ENCODE results near the gene PDE10A. TPM values are rescaled to one million over a fixed set of nuclear protein-coding genes. Genes with fewer than 3 reads are reported as not detected.

Gene PDE10A
- total RNA-seq (under 1 TPM in 1 of 2 donors, not detected in 1; 0.20 TPM), total RNA-seq (0.23 reads per million in 2 donors)

DNA sequence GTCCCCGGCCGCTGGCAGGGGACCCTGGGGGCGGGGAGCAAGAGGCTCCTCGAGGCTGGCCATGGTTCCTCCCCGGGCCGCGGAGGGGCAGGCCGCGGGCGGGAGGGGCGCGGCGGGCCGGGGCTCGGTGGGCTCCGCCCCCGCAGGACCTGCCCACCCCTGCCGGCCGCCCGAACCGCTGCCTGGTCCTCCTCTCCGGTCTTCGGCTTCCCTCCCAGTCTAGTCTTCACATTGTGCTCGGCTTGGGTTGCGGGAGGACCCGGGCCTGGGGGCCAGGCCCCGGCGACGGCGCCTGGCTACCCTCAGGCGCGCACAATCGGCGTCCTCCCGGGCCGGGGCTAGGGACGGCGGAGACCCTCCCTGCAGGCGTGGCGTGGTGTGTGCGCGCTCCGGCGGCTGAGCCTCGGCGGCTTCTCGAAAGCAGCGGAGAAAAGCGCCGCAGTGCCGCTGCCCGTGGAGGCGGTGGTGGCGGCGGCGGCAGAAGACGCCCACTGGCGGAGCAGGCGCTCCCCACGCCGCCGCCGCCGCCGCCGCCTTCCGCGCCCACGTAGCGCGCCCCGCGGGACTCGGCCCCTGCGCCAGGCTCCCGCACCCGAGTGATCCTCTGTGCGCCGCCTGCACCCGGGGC is at the start of gene PDE10A:
Gene PDE10A, minus strand, starts transcription at position 493 of the 628 bp plus-strand sequence. Its CDS starts 430 bp downstream, at position 63.
- no peaks in the 10 kb centered on the region for H3K9me3 ChIP-seq (ENCODE audit: control insufficient read depth, low read length, poor library complexity, severe bottlenecking)
- Mint-ChIP-seq H3K27me3 (peaks cover 50% of the 10 kb centered on the region), H3K4me3 (peak within 1 kb of the TSS; percentile 62), H3K36me3 (ENCODE audit: low read depth) (peaks cover 5% of the 10 kb centered on the region), H3K27ac (no peak within 1 kb of the TSS), H3K4me1 (peaks cover 8% of the 10 kb centered on the region)
- peak; percentile 32 for ATAC-seq
- no peak for DNase-seq

DNA sequence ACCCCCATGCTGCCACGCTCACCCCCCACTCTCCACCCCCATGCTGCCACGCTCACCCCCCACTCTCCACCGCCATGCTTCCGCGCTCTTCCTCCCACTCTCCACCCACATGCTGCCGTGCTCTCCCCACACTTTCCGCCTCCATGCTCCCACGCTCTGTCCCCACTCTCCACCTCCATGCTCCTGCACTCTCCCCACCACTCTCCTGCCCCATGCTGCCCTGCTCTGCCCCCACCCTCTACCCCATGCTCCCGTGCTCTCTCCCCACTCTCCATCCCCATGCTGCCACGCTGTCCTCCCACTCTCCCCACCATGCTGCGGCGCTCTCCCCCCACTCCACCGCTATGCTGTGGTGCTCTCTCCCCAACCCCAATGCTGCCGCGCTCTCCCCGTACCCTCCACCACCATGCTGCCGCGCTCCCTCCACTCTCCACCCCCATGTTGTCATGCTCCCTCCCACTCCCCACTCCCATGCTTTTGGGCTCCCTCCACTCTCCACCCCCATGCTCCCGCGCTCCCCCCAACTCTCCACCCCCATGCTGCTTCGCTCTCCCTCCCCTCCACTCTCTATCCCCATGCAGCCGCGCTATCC is 46.0 kb upstream of the PDE10A start:
- ATAC-seq = no peak
- H3K36me3 Mint-ChIP-seq (ENCODE audit: low read depth) = no peaks in the 10 kb centered on the region
- DNase-seq = no peak

DNA sequence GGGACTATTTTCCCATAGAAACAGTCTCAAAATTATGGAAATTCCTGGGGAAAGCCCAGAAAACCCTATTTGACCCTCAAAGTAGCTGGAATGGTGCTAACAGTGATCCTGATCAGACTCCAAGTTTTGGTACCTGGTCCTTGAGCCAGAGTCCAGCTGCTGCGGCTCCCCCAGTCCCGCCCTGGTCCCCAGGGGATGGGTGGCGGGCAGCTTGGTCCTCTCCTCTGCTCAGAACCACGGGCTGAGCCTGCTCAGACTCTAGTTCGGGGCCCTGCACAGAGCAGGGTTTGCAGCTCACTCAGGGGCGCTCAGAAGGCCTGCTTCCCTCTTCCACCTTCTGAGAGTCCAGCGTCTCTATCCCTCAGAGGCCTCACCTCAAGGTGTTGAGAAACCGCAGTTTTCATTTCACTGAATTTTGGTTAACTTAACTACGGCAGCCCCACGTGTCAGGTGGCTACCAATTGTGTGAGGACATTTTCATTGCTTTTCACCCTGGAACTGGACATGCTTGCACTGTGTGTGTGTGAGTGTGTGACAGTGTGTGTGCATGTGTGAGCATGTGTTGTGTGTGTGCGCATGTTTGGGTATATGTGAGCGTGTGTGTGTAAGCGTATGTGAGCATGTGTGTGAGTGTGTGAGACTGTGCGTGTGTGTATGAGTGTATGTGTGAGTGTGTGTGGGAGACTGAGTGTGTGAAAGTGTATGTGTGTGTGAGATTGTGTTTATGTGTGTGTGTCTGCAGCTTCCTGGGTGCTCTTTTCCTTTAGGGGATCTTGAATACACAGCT is 44.2 kb upstream of the PDE10A start:
- Mint-ChIP-seq H3K4me1 (no peaks in the 10 kb centered on the region), H3K27me3 (peaks cover 4% of the 10 kb centered on the region), H3K4me3 (no peak overlapping the region), H3K27ac (no peak overlapping the region), H3K36me3 (ENCODE audit: low read depth) (no peaks in the 10 kb centered on the region)
- no peak for DNase-seq
- H3K9me3 ChIP-seq (ENCODE audit: control insufficient read depth, low read length, poor library complexity, severe bottlenecking) = no peaks in the 10 kb centered on the region
- no peak for ATAC-seq

More for the DNA sequence above, 46.0 kb upstream of the PDE10A start:
- no peaks in the 10 kb centered on the region for H3K9me3 ChIP-seq (ENCODE audit: control insufficient read depth, low read length, poor library complexity, severe bottlenecking)
- no peak overlapping the region for H3K4me3 Mint-ChIP-seq
- H3K27ac Mint-ChIP-seq = no peak overlapping the region
- H3K27me3 Mint-ChIP-seq = peaks cover 10% of the 10 kb centered on the region
- H3K4me1 Mint-ChIP-seq = no peaks in the 10 kb centered on the region

DNA sequence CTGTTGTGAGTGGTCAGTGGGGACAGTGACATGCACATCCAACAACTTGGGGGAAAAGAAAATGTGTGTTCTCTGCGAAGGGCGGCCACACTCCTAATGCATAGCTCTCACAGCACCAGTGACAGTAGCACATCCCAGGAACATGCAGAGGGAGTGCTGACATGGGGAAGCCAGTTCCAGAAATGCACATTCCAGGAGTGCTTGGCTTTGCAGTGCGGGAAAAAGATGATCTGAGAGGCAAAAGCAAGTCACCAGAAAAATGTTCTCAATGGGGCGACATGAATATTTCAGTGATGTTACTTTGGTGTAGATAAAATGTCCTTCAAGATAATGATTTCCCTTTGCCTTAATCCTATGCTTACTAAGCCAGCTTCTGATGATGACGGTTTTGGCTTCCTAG is 42.9 kb upstream of the PDE10A start:
- Mint-ChIP-seq H3K4me3 (no peak overlapping the region), H3K27me3 (peaks cover 4% of the 10 kb centered on the region), H3K27ac (no peak overlapping the region), H3K4me1 (no peaks in the 10 kb centered on the region), H3K36me3 (ENCODE audit: low read depth) (no peaks in the 10 kb centered on the region)
- DNase-seq = no peak
- ATAC-seq = no peak
- H3K9me3 ChIP-seq (ENCODE audit: control insufficient read depth, low read length, poor library complexity, severe bottlenecking) = no peaks in the 10 kb centered on the region

DNA sequence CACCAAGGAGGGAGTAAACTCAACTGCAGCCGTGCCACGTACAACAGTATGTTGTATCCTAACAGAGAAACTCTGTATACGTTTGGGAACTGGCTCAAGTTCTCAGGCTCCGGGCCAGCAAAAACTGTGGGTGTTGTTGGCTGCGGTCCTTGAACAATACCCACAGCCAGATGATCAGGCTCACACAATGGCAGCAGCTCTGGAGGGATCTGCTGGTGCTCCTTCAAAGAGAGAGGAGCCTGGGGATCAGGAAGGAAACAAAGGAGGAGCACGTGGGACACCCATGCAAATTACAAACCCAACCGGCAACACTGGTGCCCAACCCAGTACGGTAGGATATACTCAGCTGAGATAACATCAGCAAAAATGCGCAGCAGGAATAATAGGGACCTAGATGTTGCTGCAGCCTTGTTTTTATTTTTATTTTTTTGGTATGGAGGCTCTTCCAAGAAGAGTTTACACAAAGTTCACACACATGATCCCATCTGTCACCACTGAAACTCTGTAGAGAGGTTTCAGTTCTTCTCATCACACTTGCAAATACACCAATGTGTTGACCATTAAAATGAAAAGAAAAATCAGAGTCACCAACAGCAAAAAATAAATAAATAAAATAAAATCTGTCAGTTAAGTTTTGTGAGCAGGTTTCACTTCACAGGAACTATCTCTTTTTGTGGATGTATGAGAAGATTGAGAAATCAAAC is 41.2 kb upstream of the PDE10A start:
- ATAC-seq (no peak), DNase-seq (no peak)
- Mint-ChIP-seq H3K4me1 (no peaks in the 10 kb centered on the region), H3K36me3 (ENCODE audit: low read depth) (no peaks in the 10 kb centered on the region), H3K27ac (no peak overlapping the region), H3K4me3 (no peak overlapping the region), H3K27me3 (peaks cover 4% of the 10 kb centered on the region)
- H3K9me3 ChIP-seq (ENCODE audit: control insufficient read depth, low read length, poor library complexity, severe bottlenecking) = no peaks in the 10 kb centered on the region

DNA sequence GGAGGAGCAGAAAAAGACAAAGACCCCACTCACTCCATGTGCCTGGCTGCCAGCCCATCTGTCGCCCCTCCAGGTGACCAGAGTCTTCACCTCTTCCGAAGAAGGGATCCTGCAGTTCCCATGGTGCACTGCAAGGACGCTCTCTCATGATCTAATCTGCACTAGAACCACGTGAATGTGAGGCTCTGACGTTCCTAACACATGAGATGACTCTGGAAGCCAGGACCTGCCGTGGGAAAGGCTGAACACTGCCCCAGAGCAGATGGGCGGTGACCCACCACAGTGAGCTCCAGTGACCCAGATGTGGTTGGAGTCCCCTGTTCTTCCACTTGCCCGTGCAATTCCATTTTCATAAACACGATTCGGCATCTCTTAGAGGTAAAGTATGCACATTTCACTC is 39.6 kb upstream of the PDE10A start:
- no peaks in the 10 kb centered on the region for H3K36me3 Mint-ChIP-seq (ENCODE audit: low read depth)
- H3K4me1 Mint-ChIP-seq = no peaks in the 10 kb centered on the region
- no peak for ATAC-seq
- H3K4me3 Mint-ChIP-seq = no peak overlapping the region
- H3K27me3 Mint-ChIP-seq = peaks cover 4% of the 10 kb centered on the region
- no peak overlapping the region for H3K27ac Mint-ChIP-seq
- no peaks in the 10 kb centered on the region for H3K9me3 ChIP-seq (ENCODE audit: control insufficient read depth, low read length, poor library complexity, severe bottlenecking)
- DNase-seq = no peak

DNA sequence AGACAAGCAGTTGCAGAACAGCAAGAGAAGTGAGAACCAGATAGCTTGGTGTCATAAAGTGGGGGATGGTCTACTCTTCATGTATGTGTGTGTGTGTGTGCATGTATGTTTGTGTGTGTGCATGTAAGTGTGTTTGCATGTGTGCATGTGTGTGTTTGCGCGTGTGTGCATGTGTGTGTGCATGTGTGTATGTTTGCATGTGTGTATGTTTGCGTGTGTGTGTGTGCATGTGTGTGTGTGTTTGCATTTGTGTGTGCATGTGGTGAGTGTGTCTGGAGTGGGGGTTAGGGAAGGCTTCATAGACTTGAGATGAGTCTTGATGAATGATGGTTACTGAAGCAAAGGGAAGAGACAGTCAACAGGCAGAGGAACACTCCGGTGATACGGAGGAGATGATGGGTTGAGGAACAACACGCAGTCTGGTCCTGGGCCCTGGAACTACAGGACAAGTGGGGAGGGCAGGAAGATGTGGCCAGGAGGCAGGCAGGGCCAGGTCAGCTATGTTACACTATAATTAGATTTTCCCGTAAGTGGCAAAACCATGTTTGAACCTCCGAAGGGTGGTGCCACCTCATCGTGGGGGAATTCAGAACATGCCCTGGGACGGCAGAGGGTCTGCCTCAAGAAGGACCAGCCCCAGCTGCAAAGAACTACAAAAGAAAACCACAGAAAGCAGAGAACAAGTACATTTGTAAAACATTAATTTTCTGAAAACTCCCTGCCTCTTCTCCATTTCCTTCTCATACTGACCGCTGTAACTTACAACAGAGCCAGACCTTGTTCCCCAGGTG is 38.7 kb upstream of the PDE10A start:
- Mint-ChIP-seq H3K27me3 (peaks cover 4% of the 10 kb centered on the region), H3K27ac (no peak overlapping the region), H3K4me1 (no peaks in the 10 kb centered on the region), H3K4me3 (no peak overlapping the region), H3K36me3 (ENCODE audit: low read depth) (no peaks in the 10 kb centered on the region)
- DNase-seq = no peak
- no peak for ATAC-seq
- no peaks in the 10 kb centered on the region for H3K9me3 ChIP-seq (ENCODE audit: control insufficient read depth, low read length, poor library complexity, severe bottlenecking)

DNA sequence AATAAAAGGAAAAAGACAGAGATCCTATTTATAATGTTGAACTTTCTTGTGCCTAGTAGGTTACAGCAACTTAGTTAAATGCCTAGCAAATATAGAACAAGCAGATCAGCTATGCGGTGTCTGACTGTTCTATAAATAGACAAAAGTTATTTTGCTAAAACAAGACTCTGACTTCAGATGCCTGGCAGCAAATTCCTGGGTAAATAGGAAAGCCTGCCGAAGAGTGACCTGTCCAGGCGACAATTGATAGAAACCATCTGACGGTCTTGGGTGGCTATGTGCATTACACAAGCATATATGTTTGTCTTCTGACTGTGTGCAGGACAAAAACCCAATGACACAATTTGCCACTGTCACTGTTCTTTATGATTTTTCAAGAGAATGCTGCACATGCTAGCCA is 38.0 kb upstream of the PDE10A start:
- no peaks in the 10 kb centered on the region for H3K9me3 ChIP-seq (ENCODE audit: control insufficient read depth, low read length, poor library complexity, severe bottlenecking)
- H3K4me1 Mint-ChIP-seq = no peaks in the 10 kb centered on the region
- DNase-seq = no peak
- no peak for ATAC-seq
- no peak overlapping the region for H3K27ac Mint-ChIP-seq
- no peaks in the 10 kb centered on the region for H3K36me3 Mint-ChIP-seq (ENCODE audit: low read depth)
- no peak overlapping the region for H3K4me3 Mint-ChIP-seq
- peaks cover 4% of the 10 kb centered on the region for H3K27me3 Mint-ChIP-seq

DNA sequence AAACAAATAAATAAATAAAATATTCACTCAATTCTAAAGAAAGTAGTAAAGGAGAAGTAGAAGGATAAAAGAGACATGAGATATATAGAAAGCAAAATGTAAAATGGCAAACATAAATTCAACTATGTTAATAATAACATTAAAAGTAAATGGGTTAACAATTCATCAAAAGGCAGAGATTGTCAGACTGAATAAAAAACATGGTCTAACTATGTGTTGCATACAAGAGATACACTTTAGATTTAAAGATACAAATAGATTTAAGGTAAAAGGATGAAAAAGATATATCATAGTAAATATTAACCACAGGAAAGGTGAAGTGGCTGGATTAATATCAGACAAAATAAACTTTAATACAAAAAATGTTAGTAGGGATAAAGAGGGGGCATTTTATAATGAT is 35.8 kb upstream of the PDE10A start:
- ATAC-seq = no peak
- Mint-ChIP-seq H3K4me1 (no peaks in the 10 kb centered on the region), H3K27me3 (no peaks in the 10 kb centered on the region), H3K27ac (no peak overlapping the region), H3K4me3 (no peak overlapping the region), H3K36me3 (ENCODE audit: low read depth) (no peaks in the 10 kb centered on the region)
- no peaks in the 10 kb centered on the region for H3K9me3 ChIP-seq (ENCODE audit: control insufficient read depth, low read length, poor library complexity, severe bottlenecking)
- DNase-seq = no peak

DNA sequence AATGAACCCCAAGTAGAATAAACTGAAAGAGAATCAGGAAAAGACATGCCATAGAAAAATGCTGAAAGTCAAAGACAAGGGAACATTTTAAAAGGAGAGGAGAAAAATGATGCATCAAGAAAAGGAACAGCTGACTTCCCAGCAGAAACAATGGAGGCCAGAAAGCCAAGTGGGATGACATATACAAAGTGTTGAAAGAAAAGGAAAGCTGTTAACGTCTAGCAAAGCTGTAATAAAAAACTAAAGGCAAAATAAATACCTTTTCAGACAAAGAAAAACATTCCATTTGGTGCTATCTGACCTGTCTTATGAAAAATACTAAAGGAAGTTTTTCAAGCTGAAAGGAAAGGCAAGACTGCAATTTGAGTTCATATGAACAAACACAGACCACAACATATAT is 34.1 kb upstream of the PDE10A start:
- no peaks in the 10 kb centered on the region for H3K36me3 Mint-ChIP-seq (ENCODE audit: low read depth)
- H3K27ac Mint-ChIP-seq = no peak overlapping the region
- H3K9me3 ChIP-seq (ENCODE audit: control insufficient read depth, low read length, poor library complexity, severe bottlenecking) = no peaks in the 10 kb centered on the region
- no peak for DNase-seq
- no peaks in the 10 kb centered on the region for H3K27me3 Mint-ChIP-seq
- no peak overlapping the region for H3K4me3 Mint-ChIP-seq
- H3K4me1 Mint-ChIP-seq = no peaks in the 10 kb centered on the region
- no peak for ATAC-seq

DNA sequence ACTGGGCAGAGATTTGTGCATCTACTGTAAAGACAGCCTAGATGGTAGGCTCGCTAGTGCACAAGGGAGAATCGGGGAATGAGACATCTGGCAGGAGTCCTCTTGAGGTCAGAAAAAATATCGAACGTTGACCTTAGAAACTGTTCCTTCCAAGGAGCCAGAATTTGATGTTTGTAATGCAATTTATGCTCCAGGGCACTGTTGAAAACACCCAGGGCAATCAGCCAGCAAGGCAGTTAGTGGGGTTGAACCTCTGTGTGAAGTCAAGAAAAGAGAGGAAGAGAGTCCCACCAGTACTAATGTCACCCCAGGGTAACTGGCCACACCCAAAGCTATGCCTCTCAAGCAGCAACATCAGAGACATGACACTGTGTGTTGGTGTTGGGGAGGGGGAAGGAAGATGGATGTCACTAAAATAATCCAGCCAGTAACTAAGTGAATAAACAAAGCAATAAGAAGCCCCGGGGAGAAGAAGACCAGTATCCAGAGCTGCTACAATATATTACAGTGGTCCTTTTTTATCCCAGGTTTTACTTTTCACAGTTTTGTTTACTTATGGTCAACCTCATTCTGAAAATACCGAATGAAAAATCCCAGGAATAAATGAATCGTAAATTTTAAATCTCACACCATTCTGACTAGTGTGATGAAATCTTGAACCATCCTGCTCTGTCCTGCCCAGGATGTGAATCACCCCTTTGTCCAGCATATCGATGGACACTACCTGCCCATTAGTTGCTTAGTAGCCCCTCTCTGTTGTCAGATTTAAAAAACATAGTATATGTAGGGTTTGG is 32.9 kb upstream of the PDE10A start:
- Mint-ChIP-seq H3K36me3 (ENCODE audit: low read depth) (no peaks in the 10 kb centered on the region), H3K27ac (no peak overlapping the region), H3K4me1 (no peaks in the 10 kb centered on the region), H3K4me3 (no peak overlapping the region), H3K27me3 (no peaks in the 10 kb centered on the region)
- no peaks in the 10 kb centered on the region for H3K9me3 ChIP-seq (ENCODE audit: control insufficient read depth, low read length, poor library complexity, severe bottlenecking)
- no peak for ATAC-seq
- DNase-seq = no peak

DNA sequence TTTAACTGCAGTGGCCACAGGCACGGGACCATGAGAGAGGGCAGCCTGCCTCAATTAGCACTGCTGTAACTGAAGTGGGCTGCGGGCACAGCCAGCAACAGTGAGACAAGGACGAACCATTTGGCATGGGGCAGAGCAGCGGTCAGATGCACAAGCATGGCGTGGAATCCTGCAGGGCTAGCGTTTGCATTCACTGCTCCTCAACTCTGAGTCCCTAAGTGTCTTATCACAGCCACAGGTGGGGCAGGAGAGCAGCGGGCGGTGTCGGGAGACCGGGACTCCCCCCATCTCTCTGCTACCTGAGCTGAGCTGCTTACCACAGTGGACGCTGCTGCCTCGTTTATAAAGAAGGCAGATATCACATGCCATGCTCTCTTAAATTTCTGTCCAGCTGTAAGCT is 31.3 kb upstream of the PDE10A start:
- Mint-ChIP-seq H3K36me3 (ENCODE audit: low read depth) (no peaks in the 10 kb centered on the region), H3K27me3 (no peaks in the 10 kb centered on the region), H3K27ac (no peak overlapping the region), H3K4me3 (no peak overlapping the region), H3K4me1 (no peaks in the 10 kb centered on the region)
- DNase-seq (no peak), ATAC-seq (no peak)
- no peaks in the 10 kb centered on the region for H3K9me3 ChIP-seq (ENCODE audit: control insufficient read depth, low read length, poor library complexity, severe bottlenecking)
